HG03025 (cell line): ENCODE data around the gene SLC6A11.

Source experiments
- ATAC-seq: cut with Tn5 transposase; IDR thresholded peaks from one replicate; pipeline ENCODE4 v1.9.1; 2021; ENCODE audit warnings: mild to moderate bottlenecking, moderate library complexity; ENCODE audit not compliant: unreplicated experiment, low FRiP score

SLC6A11 gene

GRCh38 chr3:10788451-10788850, 27.6 kb upstream of the SLC6A11 start:
- ATAC-seq: no peak

GRCh38 chr3:10790713-10791112, 25.3 kb upstream of the SLC6A11 start:
- no peak for ATAC-seq

GRCh38 chr3:10792208-10792607, 23.8 kb upstream of the SLC6A11 start:
- ATAC-seq: no peak

- no peak for ATAC-seq
These were observed 17.2 kb upstream of the SLC6A11 start for GRCh38 chr3:10798600-10799367.

GRCh38 chr3:10804183-10804648, 11.8 kb upstream of the SLC6A11 start:
- no peak for ATAC-seq

- ATAC-seq: no peak
These were observed 10.0 kb upstream of the SLC6A11 start for GRCh38 chr3:10806006-10806405.

GRCh38 chr3:10808130-10808735, 7.8 kb upstream of the SLC6A11 start:
- no peak for ATAC-seq

GRCh38 chr3:10808974-10809373, 7.1 kb upstream of the SLC6A11 start:
- no peak for ATAC-seq

GRCh38 chr3:10810376-10810775, 5.7 kb upstream of the SLC6A11 start:
- ATAC-seq: no peak

- ATAC-seq: no peak
These were observed 2.6 kb upstream of the SLC6A11 start for GRCh38 chr3:10813425-10813824.

GRCh38 chr3:10814623-10815022, 1.4 kb upstream of the SLC6A11 start:
- ATAC-seq: no peak

- no peak for ATAC-seq
These were observed 541 bp upstream of the SLC6A11 start for GRCh38 chr3:10815487-10815886.

GRCh38 chr3:10816863-10817253, 830 bp downstream of the SLC6A11 start:
- ATAC-seq: no peak

GRCh38 chr3:10817506-10817905, 1.5 kb downstream of the SLC6A11 start:
- ATAC-seq: no peak

- no peak for ATAC-seq
These were observed 6.0 kb downstream of the SLC6A11 start for GRCh38 chr3:10822055-10822454.

GRCh38 chr3:10822708-10823515, 6.9 kb downstream of the SLC6A11 start:
- ATAC-seq: no peak

- ATAC-seq: no peak
These were observed 7.4 kb downstream of the SLC6A11 start for GRCh38 chr3:10823516-10823818.

- no peak for ATAC-seq
These were observed 8.4 kb downstream of the SLC6A11 start for GRCh38 chr3:10824468-10824867.

- no peak for ATAC-seq
These were observed 17.9 kb downstream of the SLC6A11 start for GRCh38 chr3:10833855-10834414.

- no peak for ATAC-seq
These were observed 18.9 kb downstream of the SLC6A11 start for GRCh38 chr3:10834951-10835350.

- ATAC-seq: no peak
These were observed 19.4 kb downstream of the SLC6A11 start for GRCh38 chr3:10835406-10835805.
